HEK293 (cell line): ENCODE data around the gene TMEM198.

Experiments used
- CTCF ChIA-PET: fragments of 350-600 bp; formaldehyde crosslinking; extraction: SDS; loops from one replicate; lab custom pipeline; 2021; ENCODE audit warnings: antibody characterized with exemption; lab: Yijun Ruan, JAX
- POLR2A ChIA-PET: fragments of 300-600 bp; formaldehyde crosslinking; extraction: SDS; loops from one replicate; lab custom pipeline; 2020; ENCODE audit warnings: antibody characterized with exemption, inconsistent platforms; lab: Yijun Ruan, JAX
- H3K27ac ChIP-seq: fragments of 200-500 bp; sonication (Bioruptor generic); 2 replicates; pipeline ENCODE4 v1.5.1; 2014; ENCODE audit warnings: low read depth, low read length, control low read depth, inconsistent platforms; ENCODE audit errors: extremely low read depth
- H3K36me3 ChIP-seq, 2 experiments: fragments of 200-500 bp in 1 of 2; sonication (Bioruptor generic) in 1 of 2; 1 replicate in 1 of 2; 2 replicates in 1 of 2; pipeline ENCODE4 v1.5.1; 2014 to 2017; ENCODE audit warnings: inconsistent platforms in 2 of 2, low read length in 2 of 2; ENCODE audit not compliant: control insufficient read depth in 2 of 2, insufficient read depth in 1 of 2
- H3K4me1 ChIP-seq: fragments of 200-500 bp; sonication (Bioruptor generic); 2 replicates; pipeline ENCODE4 v1.5.1; 2014; ENCODE audit warnings: mild to moderate bottlenecking, low read length, inconsistent platforms; ENCODE audit not compliant: control insufficient read depth, insufficient read depth
- H3K4me3 ChIP-seq: 2 replicates; pipeline ENCODE4 v1.5.1; 2011; ENCODE audit warnings: low read depth, mild to moderate bottlenecking, control low read depth, low read length, moderate library complexity
- H3K9me3 ChIP-seq: fragments of 200-500 bp; sonication (Bioruptor generic); 2 replicates; pipeline ENCODE4 v1.5.1; 2014; ENCODE audit warnings: low read depth, low read length, inconsistent platforms; ENCODE audit not compliant: control insufficient read depth, insufficient read depth
- ELK4 ChIP-seq: IDR thresholded peaks from 2 replicates; pipeline ENCODE4 v1.6.1; 2011; ENCODE audit warnings: mild to moderate bottlenecking, low read depth, low read length, borderline replicate concordance
- HOXD13 ChIP-seq: sonication (generic); formaldehyde crosslinking; IDR thresholded peaks from 2 replicates; pipeline ENCODE4 v1.8.0; 2022; ENCODE audit warnings: missing genetic modification reagents, borderline replicate concordance
- KLF1 ChIP-seq: fragments of 450-650 bp; formaldehyde crosslinking; IDR thresholded peaks from 2 replicates; pipeline ENCODE4 v1.5.1; 2016; ENCODE audit warnings: missing biosample characterization, missing genetic modification characterization
- SP3 ChIP-seq: fragments of 450-650 bp; formaldehyde crosslinking; IDR thresholded peaks from 2 replicates; pipeline ENCODE4 v1.5.1; 2016; ENCODE audit warnings: missing biosample characterization, missing genetic modification characterization
- TRIM28 ChIP-seq: IDR thresholded peaks from 2 replicates; pipeline ENCODE4 v1.6.1; 2011; ENCODE audit warnings: low read length, control low read depth, borderline replicate concordance
- TSHZ1 ChIP-seq: fragments of 450-650 bp; formaldehyde crosslinking; IDR thresholded peaks from 2 replicates; pipeline ENCODE4 v1.5.1; 2016; ENCODE audit warnings: missing biosample characterization, missing genetic modification characterization, borderline replicate concordance
- ZBTB17 ChIP-seq: fragments of 450-650 bp; formaldehyde crosslinking; IDR thresholded peaks from 2 replicates; pipeline ENCODE4 v1.5.1; 2016; ENCODE audit warnings: missing biosample characterization, missing genetic modification characterization
- ZBTB48 ChIP-seq: fragments of 450-650 bp; formaldehyde crosslinking; IDR thresholded peaks from 2 replicates; pipeline ENCODE4 v1.5.1; 2016; ENCODE audit warnings: missing biosample characterization, missing genetic modification characterization
- ZBTB6 ChIP-seq: fragments of 450-650 bp; formaldehyde crosslinking; IDR thresholded peaks from 2 replicates; pipeline ENCODE4 v1.5.1; 2017; ENCODE audit warnings: missing biosample characterization, missing genetic modification characterization
- ZIC2 ChIP-seq: fragments of 450-650 bp; formaldehyde crosslinking; IDR thresholded peaks from 2 replicates; pipeline ENCODE4 v1.5.1; 2016; ENCODE audit warnings: missing biosample characterization, missing genetic modification characterization
- ZNF114 ChIP-seq: fragments of 450-650 bp; formaldehyde crosslinking; IDR thresholded peaks from 2 replicates; pipeline ENCODE4 v1.5.0; 2017; ENCODE audit warnings: missing biosample characterization, missing genetic modification characterization
- ZNF16 ChIP-seq: fragments of 450-650 bp; formaldehyde crosslinking; IDR thresholded peaks from 2 replicates; pipeline ENCODE4 v1.5.1; 2016; ENCODE audit warnings: low read depth, missing biosample characterization, missing genetic modification characterization
- ZNF174 ChIP-seq: fragments of 450-650 bp; formaldehyde crosslinking; IDR thresholded peaks from 2 replicates; pipeline ENCODE4 v1.5.0; 2017; ENCODE audit warnings: missing biosample characterization, mild to moderate bottlenecking, missing genetic modification characterization
- ZNF214 ChIP-seq: fragments of 450-650 bp; formaldehyde crosslinking; IDR thresholded peaks from 2 replicates; pipeline ENCODE4 v1.5.1; 2017; ENCODE audit warnings: missing biosample characterization, mild to moderate bottlenecking, missing genetic modification characterization, borderline replicate concordance
- ZNF274 ChIP-seq, 2 experiments: fragments of 200-500 bp in 1 of 2; fragments of 450-650 bp in 1 of 2; sonication (Bioruptor generic) in 1 of 2; formaldehyde crosslinking in 1 of 2; IDR thresholded peaks; 2 replicates each; pipeline versions ENCODE4 v1.5.1 to v1.6.1; 2014 to 2016; ENCODE audit warnings: borderline replicate concordance in 1 of 2, inconsistent platforms in 1 of 2, low read length in 1 of 2, missing biosample characterization in 1 of 2, missing genetic modification characterization in 1 of 2
- ZNF335 ChIP-seq: fragments of 450-650 bp; formaldehyde crosslinking; conservative IDR thresholded peaks from 2 replicates; pipeline ENCODE4 v1.5.1; 2016; ENCODE audit warnings: missing biosample characterization, missing genetic modification characterization
- ZNF350 ChIP-seq: fragments of 450-650 bp; formaldehyde crosslinking; IDR thresholded peaks from 2 replicates; pipeline ENCODE4 v1.5.0; 2017; ENCODE audit warnings: missing biosample characterization, mild to moderate bottlenecking, missing genetic modification characterization
- ZNF48 ChIP-seq: fragments of 450-650 bp; formaldehyde crosslinking; IDR thresholded peaks from 2 replicates; pipeline ENCODE4 v1.5.1; 2016; ENCODE audit warnings: missing biosample characterization, missing genetic modification characterization
- ZNF514 ChIP-seq: fragments of 450-650 bp; formaldehyde crosslinking; IDR thresholded peaks from 2 replicates; pipeline ENCODE4 v1.5.1; 2016; ENCODE audit warnings: missing biosample characterization, missing genetic modification characterization
- ZNF529 ChIP-seq: fragments of 450-650 bp; formaldehyde crosslinking; IDR thresholded peaks from 2 replicates; pipeline ENCODE4 v1.5.1; 2017; ENCODE audit warnings: missing genetic modification characterization, missing biosample characterization; ENCODE audit not compliant: insufficient replicate concordance
- ZNF610 ChIP-seq: fragments of 450-650 bp; formaldehyde crosslinking; IDR thresholded peaks from 2 replicates; pipeline ENCODE4 v1.5.1; 2016; ENCODE audit warnings: missing biosample characterization, missing genetic modification characterization, borderline replicate concordance
- ZNF776 ChIP-seq: fragments of 450-650 bp; formaldehyde crosslinking; IDR thresholded peaks from 2 replicates; pipeline ENCODE4 v1.5.0; 2017; ENCODE audit warnings: missing biosample characterization, missing genetic modification characterization, borderline replicate concordance
- ZNF791 ChIP-seq: fragments of 450-650 bp; formaldehyde crosslinking; IDR thresholded peaks from 2 replicates; pipeline ENCODE4 v1.5.1; 2016; ENCODE audit warnings: missing biosample characterization, missing genetic modification characterization
- ZSCAN23 ChIP-seq: fragments of 450-650 bp; formaldehyde crosslinking; IDR thresholded peaks from 2 replicates; pipeline ENCODE4 v1.5.1; 2016; ENCODE audit warnings: missing biosample characterization, missing genetic modification characterization

Gene TMEM198

GRCh38 chr2:219523031-219523671 is 20.7 kb upstream of the TMEM198 start:
- Histone ChIP-seq H3K4me1 (peaks cover 7% of the 10 kb centered on the region), H3K9me3 (no peaks in the 10 kb centered on the region), H3K27ac (no peak overlapping the region), H3K4me3 (no peak overlapping the region), H3K36me3 (no peaks in the 10 kb centered on the region)
- ChIA-PET POLR2A (interaction anchor here (0.6 kb wide), 1 partner anchor 14 kb away, joined by 11 read pairs; no protein-coding TSS in a partner anchor), CTCF (interaction anchor here (0.5 to 9.7 kb wide), 12 partner anchors 10 to 163 kb away, joined by 3 to 196 read pairs (median 4); partner anchors contain the start of genes ASIC4 and GMPPA)
- TF ChIP-seq ZNF529 (tag by site-specific recombination) (no peak), HOXD13 (no peak), ZNF350 (no peak), TRIM28 (no peak), ZIC2 (no peak), ELK4 (no peak), SP3 (no peak), ZNF776 (tag by site-specific recombination) (no peak), ZNF16 (no peak), TSHZ1 (tag by site-specific recombination) (no peak), KLF1 (tag by site-specific recombination) (no peak)

GRCh38 chr2:219524817-219525216 is 19.0 kb upstream of the TMEM198 start:
- H3K4me1 ChIP-seq: peaks cover 7% of the 10 kb centered on the region
- no peak overlapping the region for H3K4me3 ChIP-seq
- POLR2A ChIA-PET: no interaction called here
- no peaks in the 10 kb centered on the region for H3K9me3 ChIP-seq
- TF ChIP-seq ZNF335 (tag by site-specific recombination): no peak
- no peak for TF ChIP-seq ZNF114 (tag by site-specific recombination)
- no peak for TF ChIP-seq ZNF274 (IDR thresholded peaks at IDR 0.05; ENCODE audit: low read length)
- no peak for TF ChIP-seq ZNF274 (tag by site-specific recombination; IDR thresholded peaks at IDR 0.05; ENCODE audit: borderline replicate concordance)
- TF ChIP-seq ZNF791 (tag by site-specific recombination): no peak
- TF ChIP-seq ZNF214 (tag by site-specific recombination): no peak
- CTCF ChIA-PET: interaction anchor here (0.6 to 9.7 kb wide), 7 partner anchors 14 to 514 kb away, joined by 3 to 196 read pairs (median 8); partner anchors contain the start of genes ASIC4 and GMPPA
- H3K27ac ChIP-seq: no peak overlapping the region
- no peaks in the 10 kb centered on the region for H3K36me3 ChIP-seq

- Histone ChIP-seq H3K36me3 (no peaks in the 10 kb centered on the region), H3K9me3 (no peaks in the 10 kb centered on the region), H3K27ac (no peak overlapping the region), H3K4me3 (no peak overlapping the region), H3K4me1 (peaks cover 7% of the 10 kb centered on the region)
- POLR2A ChIA-PET: no interaction called here
- CTCF ChIA-PET: interaction anchor here (0.6 to 9.7 kb wide), 9 partner anchors 9 to 231 kb away, joined by 3 to 252 read pairs (median 5); partner anchors contain the start of genes ASIC4 and GMPPA
- TF ChIP-seq ZBTB6 (no peak), ZNF514 (tag by site-specific recombination) (no peak), ZNF48 (tag by site-specific recombination) (no peak), ZSCAN23 (no peak), ZNF174 (tag by site-specific recombination) (no peak), ZBTB48 (tag by site-specific recombination) (0 out of 2 replicates have a peak, but pooled peaks have one; percentile 15), ZNF610 (no peak), ZBTB17 (tag by site-specific recombination) (0 out of 2 replicates have a peak, but pooled peaks have one; percentile 20)
These were observed 18.1 kb upstream of the TMEM198 start for GRCh38 chr2:219525533-219526232.
